ENCODE results near the gene MOG.

GRCh38 chr6:29626948-29627754, 29.7 kb upstream of the MOG start:
- TF ChIP-seq SPI1 (IDR thresholded peaks at IDR 0.05; ENCODE audit: low read depth, low read length) (no peak), POLR2A (IDR thresholded peaks at IDR 0.05; ENCODE audit: low read depth, low read length) (no peak), POLR2AphosphoS5 (IDR thresholded peaks at IDR 0.05; ENCODE audit: low read depth, low read length) (no peak)
